Measurements from ENCODE around the gene IMMT.

Gene IMMT

DNA sequence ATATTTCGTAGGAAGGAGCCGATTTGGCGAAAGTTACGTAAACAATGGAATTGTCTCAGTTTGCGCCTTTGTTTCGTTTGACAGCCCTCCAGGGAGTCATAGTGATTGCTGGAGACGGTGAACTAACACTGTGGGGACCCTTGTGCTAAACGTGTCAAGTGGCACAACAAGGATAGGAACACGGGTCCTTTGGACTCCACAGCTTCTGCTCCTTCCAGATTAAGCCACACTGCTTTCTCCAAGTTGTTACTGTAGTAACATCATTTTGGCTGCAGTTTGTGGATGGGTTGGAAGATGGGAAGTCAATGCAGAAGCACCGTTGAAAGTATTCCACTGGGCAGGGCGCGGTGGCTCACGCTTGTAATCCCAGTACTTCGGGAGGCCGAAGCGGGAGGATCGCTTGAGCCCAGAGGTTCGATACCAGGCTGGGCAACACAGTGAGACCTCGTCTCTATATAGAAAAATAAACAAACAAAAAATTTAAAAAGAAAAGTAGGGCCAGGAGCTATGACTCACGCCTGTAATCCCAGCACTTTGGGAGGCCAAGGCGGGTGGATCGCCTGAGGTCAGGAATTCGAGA, 636 bp upstream of the IMMT start:
- DNase-seq, result peak; percentile 77

DNA sequence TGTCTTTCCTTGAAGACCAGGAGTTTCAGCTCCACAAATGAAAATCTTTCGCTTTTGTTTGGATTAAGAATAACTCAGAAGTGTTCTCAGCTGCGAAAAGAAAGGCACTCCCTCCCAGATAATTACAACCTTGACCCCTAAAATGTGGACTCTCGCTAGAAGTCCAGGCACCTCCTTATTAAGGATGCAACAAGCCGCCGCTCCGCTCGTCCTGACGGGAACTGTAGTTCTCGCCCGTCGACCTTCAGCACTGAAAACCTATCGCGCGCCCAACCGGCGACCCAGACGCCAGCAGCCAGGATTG, 559 bp downstream of the IMMT start:
- peak; percentile 92 for DNase-seq

- DNase-seq, result no peak
Measured at GRCh38 chr2:86193901-86194567, 1.2 kb downstream of the IMMT start.

GRCh38 chr2:86189782-86190416, 5.4 kb downstream of the IMMT start:
- no peak for DNase-seq

DNA sequence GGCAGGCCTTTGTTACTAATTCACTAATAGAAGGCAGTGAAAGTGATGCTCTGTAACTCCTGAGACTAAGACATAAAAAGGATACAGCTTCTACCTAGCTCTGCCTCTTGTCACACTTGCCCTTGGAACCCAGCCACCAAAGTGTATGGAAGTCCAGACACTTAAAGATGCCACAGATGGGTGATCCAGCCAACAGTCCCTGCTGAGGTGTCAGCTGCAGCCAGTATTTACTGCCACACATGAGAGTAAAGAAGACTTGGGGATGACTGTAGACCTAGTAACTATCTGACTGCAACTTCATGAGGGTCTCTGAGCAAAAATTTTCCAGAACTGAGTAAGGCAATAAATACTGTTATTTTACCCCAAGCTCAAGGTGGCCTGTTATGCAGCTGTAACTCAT, 8.8 kb downstream of the IMMT start:
- no peak for DNase-seq

DNA sequence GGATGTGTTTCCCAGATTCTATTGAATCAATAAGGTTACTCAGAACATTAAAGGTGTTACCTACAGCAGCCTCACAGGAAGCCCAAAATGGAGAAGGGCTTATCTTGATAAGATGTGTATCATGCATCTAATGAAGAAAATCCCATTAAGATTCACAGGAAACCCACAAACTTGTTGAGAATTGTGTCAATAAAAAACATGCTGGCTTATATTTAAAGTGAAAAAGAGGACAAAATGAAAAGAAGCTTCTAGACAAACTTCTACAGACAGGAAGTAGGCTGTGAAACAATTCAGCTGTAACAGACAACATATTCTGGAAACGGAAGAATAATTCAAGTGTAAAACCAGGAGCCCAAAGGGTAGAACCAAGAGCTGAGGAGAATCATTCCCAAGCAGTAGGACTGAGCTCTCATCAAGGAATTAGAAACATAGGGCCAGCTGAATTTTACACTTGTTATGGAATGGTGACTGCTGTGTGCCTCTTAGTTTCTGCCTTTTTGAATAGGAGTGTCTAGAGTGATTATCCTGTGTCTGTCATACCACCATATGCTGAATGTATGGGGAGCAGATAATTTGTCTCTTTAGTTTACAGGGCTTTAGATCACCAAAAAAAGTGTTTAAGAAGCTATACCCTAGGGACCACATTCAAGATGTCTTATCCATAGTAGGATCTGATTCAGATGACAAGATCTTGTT, 9.6 kb downstream of the IMMT start:
- no peak for DNase-seq

GRCh38 chr2:86176597-86176996, 18.7 kb downstream of the IMMT start:
- DNase-seq, result no peak

- no peak for DNase-seq
Measured at GRCh38 chr2:86175828-86176227, 19.4 kb downstream of the IMMT start.

DNA sequence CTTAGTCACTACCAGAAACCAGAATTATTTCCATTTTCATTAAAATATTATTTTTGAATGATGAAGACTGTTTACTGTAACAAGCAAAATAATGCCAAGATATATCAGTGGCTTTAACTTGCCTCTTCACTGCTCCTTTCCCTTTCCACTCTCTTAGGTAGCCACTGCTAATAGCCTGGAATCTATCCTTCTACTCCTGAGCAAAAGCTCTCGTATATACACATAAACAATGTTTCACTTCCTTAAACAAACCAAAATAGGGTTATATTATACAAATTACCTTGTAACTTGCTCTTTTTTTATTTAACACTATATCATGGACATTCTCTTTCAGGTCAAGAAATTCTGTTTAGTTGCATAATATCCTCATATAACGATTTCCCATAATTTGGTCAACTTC, 20.8 kb downstream of the IMMT start:
- DNase-seq, result no peak

DNA sequence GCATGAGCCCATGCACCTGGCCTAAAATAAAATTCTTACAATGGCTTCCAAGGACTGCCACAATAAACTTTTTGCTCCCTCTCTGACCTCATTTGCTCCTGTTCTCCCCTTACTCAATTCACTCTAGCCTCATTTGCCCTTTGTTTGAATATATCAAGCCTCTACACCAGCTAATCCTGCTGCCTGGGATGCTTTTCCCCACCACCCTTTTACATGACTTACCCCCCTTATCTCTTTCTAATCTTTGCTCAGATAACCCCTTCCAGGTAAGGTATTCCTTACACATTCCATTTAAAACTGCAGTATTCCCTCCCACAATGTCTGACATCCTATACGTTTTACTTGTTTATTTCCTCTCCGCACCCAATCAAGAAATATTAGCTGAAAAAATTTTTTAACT, 22.7 kb downstream of the IMMT start:
- DNase-seq, result no peak

DNA sequence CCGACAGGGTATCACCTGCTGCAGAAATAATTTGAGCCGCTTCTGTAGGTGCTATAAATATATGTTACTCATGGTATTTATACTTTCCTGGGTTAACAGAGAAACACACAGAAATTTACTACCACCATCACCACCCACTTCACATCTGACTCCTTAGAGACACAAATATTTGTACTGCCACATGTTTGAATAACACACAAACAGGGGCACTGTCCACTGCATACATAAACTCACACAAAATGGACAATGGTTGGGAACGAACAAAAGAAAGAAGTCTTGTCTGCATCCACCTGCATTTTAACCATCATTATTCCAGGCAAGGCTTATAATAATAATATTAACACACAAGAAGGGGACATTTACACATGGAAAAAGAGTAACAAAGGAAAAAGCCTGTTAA, 24.0 kb downstream of the IMMT start:
- no peak for DNase-seq

GRCh38 chr2:86170449-86170848, 24.8 kb downstream of the IMMT start:
- DNase-seq, result no peak

- DNase-seq, result no peak
Measured at GRCh38 chr2:86160156-86160952, 34.9 kb downstream of the IMMT start.

DNA sequence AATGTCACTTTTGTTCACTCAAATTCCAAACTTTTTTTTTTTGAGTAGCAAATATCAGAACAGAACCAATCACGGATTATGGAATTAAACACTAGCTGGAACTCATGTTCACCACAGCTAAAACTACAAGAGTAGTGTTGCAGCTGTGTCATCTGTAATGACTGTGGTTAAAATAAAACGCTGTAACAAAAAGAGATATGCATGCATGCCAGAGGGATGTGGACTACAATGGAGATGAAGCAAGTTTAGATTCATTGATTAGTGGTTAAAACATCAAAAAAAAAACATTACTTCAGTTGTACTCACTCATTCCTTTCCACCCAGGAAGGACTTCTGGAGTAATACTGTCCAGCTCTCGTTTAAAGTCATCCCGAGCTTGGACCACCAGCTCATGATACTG, 37.0 kb downstream of the IMMT start:
- DNase-seq, result no peak

- no peak for DNase-seq
Measured at GRCh38 chr2:86157009-86157556, 38.2 kb downstream of the IMMT start.

GRCh38 chr2:86150502-86150901, 44.8 kb downstream of the IMMT start:
- DNase-seq, result no peak

DNA sequence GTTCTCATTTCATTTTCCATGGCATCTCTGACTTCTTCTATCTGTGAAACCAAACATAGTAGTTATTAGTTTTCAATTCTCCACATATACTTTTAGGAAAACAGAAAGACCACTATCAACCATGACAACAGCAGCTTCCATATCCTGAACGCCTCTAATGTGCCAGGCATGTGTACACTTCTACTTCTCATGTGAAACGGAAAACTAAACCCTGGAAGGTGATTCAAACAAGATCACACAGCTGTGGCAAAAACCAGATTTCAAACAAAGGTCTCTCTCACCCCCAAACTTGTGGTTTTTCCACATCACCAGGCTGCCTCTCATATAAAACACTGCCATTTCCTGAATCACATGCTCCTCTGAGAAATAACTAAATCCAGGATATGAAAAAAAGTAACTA, 47.5 kb downstream of the IMMT start:
- DNase-seq, result no peak

GRCh38 chr2:86143926-86144685, 51.2 kb downstream of the IMMT start:
- no peak for DNase-seq

- DNase-seq, result no peak
Measured at GRCh38 chr2:86143307-86143706, 52.0 kb downstream of the IMMT start.

DNA sequence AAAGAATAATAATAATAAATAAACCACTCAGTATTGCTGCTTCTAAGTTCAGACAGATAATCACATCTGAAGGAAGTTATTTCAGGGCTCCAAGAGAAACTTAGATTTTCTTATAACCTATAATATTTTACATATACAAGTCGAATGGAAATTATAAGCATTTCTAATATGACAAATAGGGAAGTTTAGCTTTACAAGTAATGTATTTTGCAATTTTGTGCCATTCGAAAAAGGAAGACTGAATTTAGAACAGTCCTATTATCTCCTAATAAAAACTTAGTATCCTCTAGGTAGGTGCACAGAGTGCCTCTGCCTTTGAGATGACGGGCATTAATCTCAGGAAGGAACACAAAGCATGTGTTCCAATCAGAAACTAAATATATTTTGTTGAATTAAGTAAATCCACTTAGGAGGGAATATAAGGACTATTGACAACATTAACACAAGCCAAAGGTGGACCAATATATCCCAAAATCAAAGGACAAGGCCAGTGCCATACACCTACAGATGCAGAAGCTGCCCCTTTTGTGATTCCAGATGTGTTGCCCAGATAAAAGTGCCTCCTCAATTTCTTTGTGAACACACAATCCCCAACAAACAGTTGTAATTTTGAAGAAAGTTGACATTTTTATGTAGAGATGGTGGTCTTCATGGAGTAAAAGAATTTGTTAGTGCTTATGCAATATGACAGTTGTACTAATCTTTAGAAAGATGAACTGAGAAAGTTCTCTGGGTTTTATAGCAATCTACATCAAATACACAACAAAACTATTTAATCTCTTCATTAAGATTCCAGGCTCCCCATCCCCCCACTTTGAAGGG, 52.6 kb downstream of the IMMT start:
- DNase-seq, result no peak

DNA sequence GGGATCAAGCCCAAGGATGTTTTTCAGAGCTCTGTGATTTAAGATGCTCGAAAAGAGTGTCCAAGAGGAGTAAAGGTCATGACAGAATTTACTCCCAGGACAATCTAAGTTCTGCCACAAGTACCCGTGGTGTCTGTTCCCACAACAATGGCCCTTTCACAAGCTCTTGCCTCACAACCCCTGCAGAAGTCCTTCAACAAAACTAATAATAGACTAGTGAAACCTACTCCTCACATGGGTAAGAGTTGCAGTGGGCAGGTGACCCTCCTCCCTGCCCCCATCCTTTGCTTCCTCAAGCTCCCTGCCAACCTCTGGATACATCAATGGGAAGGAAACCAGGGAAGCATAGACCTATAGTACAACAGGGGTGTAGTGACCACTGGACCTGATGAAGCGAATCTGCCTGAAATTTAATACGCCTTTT, 54.3 kb downstream of the IMMT start:
- DNase-seq, result no peak

Data from SHP77 treated with DMSO at 0.1 percent for 48 hours (cell line).